CD8-positive, alpha-beta memory T cell (primary cell): ENCODE measurements around the gene PLPPR1. TPM values are rescaled to one million over a fixed set of nuclear protein-coding genes. Genes with fewer than 3 reads are reported as not detected.

Experiments used
- CTCF ChIA-PET: fragments of 350-600 bp; sonication (Branson Sonifier 250); formaldehyde crosslinking; loops from one replicate; lab custom pipeline; 2021; ENCODE audit warnings: antibody characterized with exemption; lab: Charles Lee
- POLR2A ChIA-PET: fragments of 350-600 bp; sonication (Branson Sonifier 250); formaldehyde crosslinking; loops from one replicate; lab custom pipeline; 2021; ENCODE audit warnings: antibody characterized with exemption; lab: Charles Lee
- DNase-seq, 5 donors: peaks; one replicate each; pipeline versions ENCODE4 v3.0.0 to v3.0.0-alpha.2; 2020 to 2022; ENCODE audit warnings: mixed read lengths in 1 of 5
- H3K27ac ChIP-seq: one replicate; pipeline ENCODE4 v1.7.0; 2013; ENCODE audit warnings: low read depth, mild to moderate bottlenecking, low read length, moderate library complexity
- H3K27me3 ChIP-seq: 2 replicates; pipeline ENCODE4 v1.7.0; 2013; ENCODE audit warnings: low read length, mild to moderate bottlenecking; ENCODE audit not compliant: insufficient read depth, poor library complexity, severe bottlenecking
- H3K36me3 ChIP-seq: 2 replicates; pipeline ENCODE4 v1.7.0; 2013; ENCODE audit warnings: mild to moderate bottlenecking, low read length, moderate library complexity; ENCODE audit not compliant: insufficient read depth
- H3K4me1 ChIP-seq: 2 replicates; pipeline ENCODE4 v1.7.0; 2013; ENCODE audit warnings: mild to moderate bottlenecking, low read length, moderate library complexity; ENCODE audit not compliant: insufficient read depth
- H3K4me3 ChIP-seq: 2 replicates; pipeline ENCODE4 v1.7.0; 2013; ENCODE audit warnings: mild to moderate bottlenecking, low read length
- H3K9me3 ChIP-seq: 2 replicates; pipeline ENCODE4 v1.7.0; 2013; ENCODE audit warnings: mild to moderate bottlenecking, low read length
- H3K27ac Mint-ChIP-seq, 8 donors: one replicate each; pipeline ENCODE4 v1.8.0; 2020 to 2021; ENCODE audit warnings: mixed read lengths in 8 of 8, mild to moderate bottlenecking in 6 of 8, inconsistent platforms in 3 of 8, moderate library complexity in 3 of 8
- H3K27me3 Mint-ChIP-seq, 2 donors: one replicate each; pipeline ENCODE4 v1.8.0; 2020 to 2021; ENCODE audit warnings: mixed read lengths in 2 of 2, mild to moderate bottlenecking in 1 of 2, moderate library complexity in 1 of 2
- H3K36me3 Mint-ChIP-seq, 3 donors: one replicate each; pipeline ENCODE4 v1.8.0; 2020 to 2021; ENCODE audit warnings: mixed read lengths in 3 of 3, inconsistent platforms in 1 of 3, mild to moderate bottlenecking in 1 of 3
- H3K4me1 Mint-ChIP-seq, 3 donors: one replicate each; pipeline ENCODE4 v1.8.0; 2020 to 2021; ENCODE audit warnings: mixed read lengths in 3 of 3, inconsistent platforms in 1 of 3, mild to moderate bottlenecking in 1 of 3
- H3K4me3 Mint-ChIP-seq, 7 donors: one replicate each; pipeline ENCODE4 v1.8.0; 2020 to 2021; ENCODE audit warnings: mixed read lengths in 7 of 7, mild to moderate bottlenecking in 6 of 7, moderate library complexity in 4 of 7, inconsistent platforms in 2 of 7
- H3K9me3 Mint-ChIP-seq, 5 donors: one replicate each; pipeline ENCODE4 v1.8.0; 2020 to 2022; ENCODE audit warnings: mixed read lengths in 5 of 5, mild to moderate bottlenecking in 3 of 5, moderate library complexity in 2 of 5, inconsistent platforms in 1 of 5
- polyA plus RNA-seq: library from polyadenylated mRNA; unstranded; fragments of 300-500 nt; fragmentation: Illumina TruSeq; gene quantifications from one replicate; pipeline ENCODE4 v1.2.3, GENCODE V29; 2021
- total RNA-seq, 2 experiments: library from RNA; stranded (reverse); gene quantifications; one replicate each; pipeline ENCODE4 v1.2.3, GENCODE V29; 2021

The PLPPR1 gene
- total and polyA plus RNA-seq, 3 experiments from 2014 or later: not detected

DNA sequence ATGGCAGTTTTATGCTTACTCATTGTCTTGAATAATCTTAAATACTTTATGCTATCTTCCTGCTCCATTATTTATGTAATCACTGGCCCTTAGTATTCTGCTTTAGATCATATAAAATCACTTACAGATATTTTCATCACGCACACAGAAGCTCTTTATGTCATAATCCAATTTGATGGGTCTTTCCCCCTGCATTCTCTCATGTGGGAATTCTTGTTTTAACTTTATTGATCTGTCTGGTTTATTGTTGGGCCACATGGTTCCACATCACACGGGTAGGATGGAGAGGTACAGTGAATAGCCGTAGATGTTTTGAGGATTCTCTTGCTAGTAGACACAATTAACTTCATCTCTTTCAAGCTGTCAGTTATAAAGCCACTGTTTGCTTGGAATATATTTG lies 27.0 kb downstream of the PLPPR1 start:
- ChIA-PET POLR2A (no interaction called here), CTCF (no interaction called here)
- H3K36me3 ChIP-seq: no peaks in the 10 kb centered on the region
- no peaks in the 10 kb centered on the region for H3K36me3 Mint-ChIP-seq
- H3K9me3 ChIP-seq: no peaks in the 10 kb centered on the region
- no peak overlapping the region for H3K27ac ChIP-seq
- H3K27me3 Mint-ChIP-seq: peaks cover 2 to 3% of the 10 kb centered on the region in 2 donors
- no peaks in the 10 kb centered on the region for H3K4me1 Mint-ChIP-seq
- no peak overlapping the region for H3K4me3 Mint-ChIP-seq
- H3K9me3 Mint-ChIP-seq: peaks cover 0 to 5% (median 2%) of the 10 kb centered on the region in 5 donors
- no peak overlapping the region for H3K4me3 ChIP-seq
- no peak overlapping the region for H3K27ac Mint-ChIP-seq
- H3K4me1 ChIP-seq: no peaks in the 10 kb centered on the region
- no peak for DNase-seq
- no peaks in the 10 kb centered on the region for H3K27me3 ChIP-seq

GRCh38 chr9:101062686-101063085 lies 34.2 kb downstream of the PLPPR1 start:
- Histone ChIP-seq H3K9me3 (no peaks in the 10 kb centered on the region), H3K4me1 (no peaks in the 10 kb centered on the region), H3K27ac (no peak overlapping the region), H3K36me3 (no peaks in the 10 kb centered on the region), H3K27me3 (no peaks in the 10 kb centered on the region), H3K4me3 (no peak overlapping the region)
- CTCF ChIA-PET: no interaction called here
- no peaks in the 10 kb centered on the region for H3K27me3 Mint-ChIP-seq
- POLR2A ChIA-PET: no interaction called here
- H3K4me3 Mint-ChIP-seq: no peak overlapping the region
- no peak overlapping the region for H3K27ac Mint-ChIP-seq
- no peaks in the 10 kb centered on the region for H3K36me3 Mint-ChIP-seq
- DNase-seq: no peak
- peaks cover 0 to 2% (median 0%) of the 10 kb centered on the region in 5 donors for H3K9me3 Mint-ChIP-seq
- H3K4me1 Mint-ChIP-seq: no peaks in the 10 kb centered on the region

DNA sequence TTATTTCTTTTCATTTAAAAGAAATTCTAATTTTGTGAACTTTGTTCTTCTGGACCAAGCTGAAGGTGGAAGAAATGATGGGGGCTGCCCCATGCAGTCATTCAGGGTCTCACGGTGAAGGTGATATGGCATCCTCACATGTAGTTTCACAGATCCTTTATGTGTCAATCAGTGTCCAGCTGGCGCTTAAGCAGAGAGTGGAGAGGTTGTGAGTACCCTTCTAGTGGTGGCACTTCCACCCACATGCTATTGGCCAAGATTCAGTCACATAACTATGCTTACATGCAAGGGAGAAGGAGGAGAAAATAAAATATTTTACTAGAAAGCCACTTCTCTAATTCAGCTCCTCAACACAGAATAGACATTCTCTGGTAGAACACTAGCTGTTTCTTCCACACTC lies 34.7 kb downstream of the PLPPR1 start:
- H3K36me3 Mint-ChIP-seq: no peaks in the 10 kb centered on the region
- H3K4me1 Mint-ChIP-seq: no peaks in the 10 kb centered on the region
- H3K9me3 Mint-ChIP-seq: peaks cover 0 to 2% (median 0%) of the 10 kb centered on the region in 5 donors
- no peaks in the 10 kb centered on the region for H3K27me3 ChIP-seq
- H3K9me3 ChIP-seq: no peaks in the 10 kb centered on the region
- ChIA-PET CTCF (no interaction called here), POLR2A (no interaction called here)
- no peaks in the 10 kb centered on the region for H3K36me3 ChIP-seq
- no peaks in the 10 kb centered on the region for H3K27me3 Mint-ChIP-seq
- no peak overlapping the region for H3K27ac Mint-ChIP-seq
- H3K27ac ChIP-seq: no peak overlapping the region
- H3K4me3 ChIP-seq: no peak overlapping the region
- H3K4me1 ChIP-seq: no peaks in the 10 kb centered on the region
- no peak for DNase-seq
- no peak overlapping the region for H3K4me3 Mint-ChIP-seq

GRCh38 chr9:101064206-101064605 lies 35.7 kb downstream of the PLPPR1 start:
- CTCF ChIA-PET: no interaction called here
- Histone ChIP-seq H3K27ac (no peak overlapping the region), H3K4me1 (no peaks in the 10 kb centered on the region), H3K4me3 (no peak overlapping the region), H3K27me3 (no peaks in the 10 kb centered on the region), H3K9me3 (no peaks in the 10 kb centered on the region), H3K36me3 (no peaks in the 10 kb centered on the region)
- Mint-ChIP-seq H3K4me3 (no peak overlapping the region), H3K4me1 (no peaks in the 10 kb centered on the region), H3K27ac (no peak overlapping the region), H3K36me3 (no peaks in the 10 kb centered on the region), H3K27me3 (no peaks in the 10 kb centered on the region), H3K9me3 (peaks cover 0 to 2% (median 0%) of the 10 kb centered on the region in 5 donors)
- POLR2A ChIA-PET: no interaction called here
- no peak for DNase-seq

DNA sequence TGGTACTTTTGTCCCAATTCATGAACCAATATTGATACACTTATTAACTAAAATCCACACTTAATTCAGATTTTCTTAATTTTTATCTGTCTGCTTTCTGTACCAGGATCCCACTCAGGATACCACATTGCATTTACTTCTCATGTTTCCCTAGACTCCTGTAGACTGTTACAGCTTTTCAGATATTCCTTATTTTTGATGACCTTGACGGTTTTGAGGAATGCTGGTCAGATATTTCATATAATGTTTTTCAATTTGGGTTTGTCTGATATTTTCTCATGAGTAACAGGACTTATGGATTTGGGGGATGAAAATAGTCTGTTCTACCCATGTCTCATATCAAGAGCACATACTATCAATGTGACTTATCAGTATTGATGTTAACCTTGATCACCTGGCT lies 37.4 kb downstream of the PLPPR1 start:
- Mint-ChIP-seq H3K36me3 (no peaks in the 10 kb centered on the region), H3K9me3 (peaks cover 0 to 2% (median 0%) of the 10 kb centered on the region in 5 donors), H3K4me1 (no peaks in the 10 kb centered on the region), H3K4me3 (no peak overlapping the region), H3K27ac (no peak overlapping the region), H3K27me3 (no peaks in the 10 kb centered on the region)
- Histone ChIP-seq H3K9me3 (no peaks in the 10 kb centered on the region), H3K4me3 (no peak overlapping the region), H3K27me3 (no peaks in the 10 kb centered on the region), H3K27ac (no peak overlapping the region), H3K4me1 (no peaks in the 10 kb centered on the region), H3K36me3 (no peaks in the 10 kb centered on the region)
- ChIA-PET CTCF (no interaction called here), POLR2A (no interaction called here)
- no peak for DNase-seq

DNA sequence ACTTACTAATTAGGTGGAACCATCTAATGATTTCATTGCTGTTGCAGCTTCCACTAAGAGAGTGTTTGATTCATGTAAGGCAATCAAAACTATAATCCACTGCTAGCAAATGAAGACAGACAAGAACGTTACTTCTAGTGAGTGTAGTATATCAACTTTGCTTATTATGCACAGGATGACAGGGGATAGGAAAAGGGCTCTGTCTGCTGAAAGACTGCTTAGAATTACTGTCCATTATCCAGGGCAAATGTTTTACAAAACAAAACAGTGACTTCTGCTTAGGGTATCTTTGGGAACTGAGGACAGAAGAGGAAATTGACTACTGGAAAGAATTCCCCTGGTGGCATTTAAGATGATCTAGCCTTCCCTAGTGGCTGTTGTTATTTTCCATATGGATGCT lies 40.2 kb downstream of the PLPPR1 start:
- DNase-seq: no peak
- CTCF ChIA-PET: no interaction called here

GRCh38 chr9:101072259-101072658 lies 43.7 kb downstream of the PLPPR1 start:
- H3K27ac ChIP-seq: no peak overlapping the region
- CTCF ChIA-PET: no interaction called here
- DNase-seq: no peak
- H3K4me1 Mint-ChIP-seq: no peaks in the 10 kb centered on the region
- H3K27ac Mint-ChIP-seq: no peak overlapping the region
- no peak overlapping the region for H3K4me3 Mint-ChIP-seq
- no peaks in the 10 kb centered on the region for H3K36me3 Mint-ChIP-seq
- no peaks in the 10 kb centered on the region for H3K4me1 ChIP-seq
- H3K9me3 Mint-ChIP-seq: no peaks in the 10 kb centered on the region
- no peaks in the 10 kb centered on the region for H3K27me3 ChIP-seq
- no peak overlapping the region for H3K4me3 ChIP-seq
- no peaks in the 10 kb centered on the region for H3K36me3 ChIP-seq
- H3K9me3 ChIP-seq: no peaks in the 10 kb centered on the region
- POLR2A ChIA-PET: no interaction called here
- no peaks in the 10 kb centered on the region for H3K27me3 Mint-ChIP-seq

More for the DNA sequence above, 40.2 kb downstream of the PLPPR1 start:
- H3K9me3 Mint-ChIP-seq: no peaks in the 10 kb centered on the region
- no peak overlapping the region for H3K4me3 Mint-ChIP-seq
- no peak overlapping the region for H3K4me3 ChIP-seq
- H3K27ac Mint-ChIP-seq: no peak overlapping the region
- no peaks in the 10 kb centered on the region for H3K4me1 Mint-ChIP-seq
- no peaks in the 10 kb centered on the region for H3K27me3 ChIP-seq
- H3K9me3 ChIP-seq: no peaks in the 10 kb centered on the region
- no peaks in the 10 kb centered on the region for H3K36me3 Mint-ChIP-seq
- no peak overlapping the region for H3K27ac ChIP-seq
- H3K36me3 ChIP-seq: no peaks in the 10 kb centered on the region
- no peaks in the 10 kb centered on the region for H3K27me3 Mint-ChIP-seq
- H3K4me1 ChIP-seq: no peaks in the 10 kb centered on the region
- POLR2A ChIA-PET: no interaction called here

GRCh38 chr9:101073122-101073521 lies 44.6 kb downstream of the PLPPR1 start:
- CTCF ChIA-PET: no interaction called here
- H3K27ac ChIP-seq: no peak overlapping the region

DNA sequence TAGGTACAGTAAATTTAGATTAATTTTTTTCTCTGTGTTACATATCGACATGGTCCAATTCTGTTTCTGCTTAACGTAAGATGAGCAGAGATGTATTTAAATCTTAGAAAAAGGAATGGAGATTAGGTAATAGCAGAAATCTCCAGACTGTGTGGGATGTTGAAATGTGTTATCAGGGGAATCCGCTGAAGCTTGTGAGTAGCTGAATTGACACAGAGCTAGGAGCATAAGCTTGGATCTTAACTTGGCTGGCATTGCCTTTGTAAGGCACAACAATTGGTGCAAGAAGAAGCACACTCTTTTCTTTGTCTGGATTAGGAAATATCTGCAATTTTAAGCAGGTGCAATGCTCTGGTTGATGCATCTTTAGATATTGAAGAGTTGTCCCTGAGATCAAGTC lies 53.1 kb downstream of the PLPPR1 start:
- Mint-ChIP-seq H3K9me3 (peaks cover 0 to 15% (median 2%) of the 10 kb centered on the region in 5 donors), H3K4me3 (no peak overlapping the region), H3K4me1 (no peaks in the 10 kb centered on the region), H3K27me3 (no peaks in the 10 kb centered on the region), H3K36me3 (no peaks in the 10 kb centered on the region), H3K27ac (no peak overlapping the region)
- H3K27me3 ChIP-seq: no peaks in the 10 kb centered on the region
- ChIA-PET POLR2A (no interaction called here), CTCF (no interaction called here)
- no peaks in the 10 kb centered on the region for H3K9me3 ChIP-seq
- no peak overlapping the region for H3K4me3 ChIP-seq
- H3K27ac ChIP-seq: no peak overlapping the region
- H3K36me3 ChIP-seq: no peaks in the 10 kb centered on the region
- no peak for DNase-seq
- no peaks in the 10 kb centered on the region for H3K4me1 ChIP-seq

More at GRCh38 chr9:101073122-101073521, 44.6 kb downstream of the PLPPR1 start:
- Histone ChIP-seq H3K27me3 (no peaks in the 10 kb centered on the region), H3K4me3 (no peak overlapping the region), H3K36me3 (no peaks in the 10 kb centered on the region), H3K4me1 (no peaks in the 10 kb centered on the region), H3K9me3 (no peaks in the 10 kb centered on the region)
- POLR2A ChIA-PET: no interaction called here
- no peak for DNase-seq
- Mint-ChIP-seq H3K4me3 (no peak overlapping the region), H3K9me3 (peaks cover 0 to 2% (median 0%) of the 10 kb centered on the region in 5 donors), H3K27me3 (no peaks in the 10 kb centered on the region), H3K27ac (no peak overlapping the region), H3K4me1 (no peaks in the 10 kb centered on the region), H3K36me3 (no peaks in the 10 kb centered on the region)
